Gastrocnemius medialis (tissue), 4 donors: ENCODE measurements around the gene S100G. TPM values are rescaled to one million over a fixed set of nuclear protein-coding genes. Genes with fewer than 3 reads are reported as not detected.

ENCODE experiments used
- ATAC-seq, 2 donors: fragments of 150-250 bp; one replicate each; pipeline ENCODE4 v1.9.1; 2016
- DNase-seq, 2 donors: peaks; one replicate each; pipeline ENCODE4 v3.0.0-alpha.2; 2019
- H3K27ac ChIP-seq, 4 donors: fragments of 200-600 bp; sonication (generic); 1 replicate in 1 of 4; 2 replicates in 3 of 4; pipeline ENCODE4 v1.5.1; 2016 to 2018; ENCODE audit warnings: mild to moderate bottlenecking in 2 of 4, moderate library complexity in 1 of 4
- H3K27me3 ChIP-seq, 3 donors: fragments of 200-600 bp; sonication (generic) in 2 of 3; 1 replicate in 1 of 3; 2 replicates in 2 of 3; pipeline versions ENCODE4 v1.5.1 to v1.6.0; 2016 to 2019; ENCODE audit warnings: mild to moderate bottlenecking in 1 of 3, moderate library complexity in 1 of 3
- H3K36me3 ChIP-seq, 2 donors: fragments of 200-600 bp; sonication (generic) in 1 of 2; one replicate each; pipeline ENCODE4 v1.5.1; 2017 to 2018
- H3K4me1 ChIP-seq, 2 donors: fragments of 200-600 bp; sonication (generic) in 1 of 2; one replicate each; pipeline ENCODE4 v1.5.1; 2016 to 2017; ENCODE audit warnings: mild to moderate bottlenecking in 2 of 2
- H3K4me3 ChIP-seq, 4 donors: fragments of 200-600 bp; sonication (generic) in 3 of 4; 1 replicate in 1 of 4; 2 replicates in 3 of 4; pipeline ENCODE4 v1.5.1; 2016 to 2019; ENCODE audit warnings: mild to moderate bottlenecking in 2 of 4
- H3K9me3 ChIP-seq, 3 donors: fragments of 200-600 bp; sonication (generic) in 2 of 3; 1 replicate in 1 of 3; 2 replicates in 2 of 3; pipeline ENCODE4 v1.5.1; 2016 to 2019
- CTCF ChIP-seq, 5 experiments: fragments of 450-650 bp in 3 of 5; fragments of 200-600 bp in 2 of 5; sonication (generic) in 2 of 5; IDR thresholded peaks in 4 of 5; conservative IDR thresholded peaks in 1 of 5; 1 replicate in 4 of 5; 2 replicates in 1 of 5; pipeline ENCODE4 v1.5.1; 2016 to 2019; ENCODE audit warnings: antibody characterized with exemption in 5 of 5, mild to moderate bottlenecking in 3 of 5, moderate library complexity in 3 of 5
- POLR2A ChIP-seq, 2 donors: fragments of 450-650 bp; IDR thresholded peaks; one replicate each; pipeline ENCODE4 v1.6.1; 2017; ENCODE audit warnings: antibody characterized with exemption in 2 of 2, mild to moderate bottlenecking in 2 of 2, moderate library complexity in 2 of 2
- in situ Hi-C, 4 donors: fragments of 200-750 bp; cut with MboI; loops; one replicate each; pipeline versions ENCODE4 v1.15.0 to v1.8.0; 2017; ENCODE audit warnings: low sequenced_read_pairs in 4 of 4
- intact Hi-C: fragments of 100-400 bp; cut with DNase I; formaldehyde crosslinking; loops from one replicate; pipeline ENCODE4 v1.15.1; 2023; ENCODE audit warnings: low total_unique reads
- total RNA-seq, 4 donors: library from RNA; depleted of rRNA; stranded (reverse); fragments of >200 nt; gene quantifications; one replicate each; pipeline versions ENCODE4 v1.1.0 to v1.2.3, GENCODE V29; 2016

Gene S100G
- total RNA-seq, 4 donors from 2014 or later: not detected

GRCh38 chrX:16639966-16640365, 10.0 kb upstream of the S100G start:
- Histone ChIP-seq H3K4me1 (no peaks in the 10 kb centered on the region), H3K9me3 (no peaks in the 10 kb centered on the region), H3K36me3 (peaks cover 0 to 5% of the 10 kb centered on the region in 2 donors), H3K4me3 (no peak overlapping the region), H3K27me3 (no peaks in the 10 kb centered on the region), H3K27ac (no peak overlapping the region)
- intact Hi-C loops: no loop called here
- ATAC-seq: no peak
- DNase-seq: no peak
- TF ChIP-seq CTCF (IDR thresholded peaks at IDR 0.05 in 4 of 5, conservative IDR thresholded peaks at IDR 0.05 in 1 of 5): no peak
- no peak for TF ChIP-seq POLR2A (IDR thresholded peaks at IDR 0.05)
- in situ Hi-C loops: no loop called here

GRCh38 chrX:16640823-16641222, 9.1 kb upstream of the S100G start:
- peaks cover 0 to 2% of the 10 kb centered on the region in 2 donors for H3K36me3 ChIP-seq
- H3K4me3 ChIP-seq: no peak overlapping the region
- in situ Hi-C loops (no loop called here), intact Hi-C loops (no loop called here)
- no peaks in the 10 kb centered on the region for H3K4me1 ChIP-seq
- ATAC-seq (no peak), DNase-seq (no peak)
- TF ChIP-seq POLR2A (IDR thresholded peaks at IDR 0.05) (no peak), CTCF (IDR thresholded peaks at IDR 0.05 in 4 of 5, conservative IDR thresholded peaks at IDR 0.05 in 1 of 5) (no peak)
- H3K27ac ChIP-seq: no peak overlapping the region
- no peaks in the 10 kb centered on the region for H3K9me3 ChIP-seq
- H3K27me3 ChIP-seq: no peaks in the 10 kb centered on the region

- no peaks in the 10 kb centered on the region for H3K4me1 ChIP-seq
- ATAC-seq (no peak), DNase-seq (no peak)
- no peaks in the 10 kb centered on the region for H3K9me3 ChIP-seq
- peaks cover 0 to 5% (median 0%) of the 10 kb centered on the region in 3 donors for H3K27me3 ChIP-seq
- intact Hi-C loops: no loop called here
- H3K27ac ChIP-seq: no peak overlapping the region
- no peak for TF ChIP-seq POLR2A (IDR thresholded peaks at IDR 0.05)
- no peak for TF ChIP-seq CTCF (IDR thresholded peaks at IDR 0.05 in 4 of 5, conservative IDR thresholded peaks at IDR 0.05 in 1 of 5)
- no peaks in the 10 kb centered on the region for H3K36me3 ChIP-seq
- no peak overlapping the region for H3K4me3 ChIP-seq
- in situ Hi-C loops: no loop called here
These were observed 6.8 kb upstream of the S100G start for GRCh38 chrX:16643176-16643575.

- H3K27ac ChIP-seq: no peak overlapping the region
- no peaks in the 10 kb centered on the region for H3K9me3 ChIP-seq
- DNase-seq: no peak
- H3K36me3 ChIP-seq: no peaks in the 10 kb centered on the region
- H3K4me3 ChIP-seq: no peak overlapping the region
- no peak for ATAC-seq
- H3K4me1 ChIP-seq: no peaks in the 10 kb centered on the region
- H3K27me3 ChIP-seq: peaks cover 0 to 5% (median 0%) of the 10 kb centered on the region in 3 donors
- in situ Hi-C loops: no loop called here
- intact Hi-C loops: no loop called here
- no peak for TF ChIP-seq CTCF (IDR thresholded peaks at IDR 0.05 in 4 of 5, conservative IDR thresholded peaks at IDR 0.05 in 1 of 5)
- TF ChIP-seq POLR2A (IDR thresholded peaks at IDR 0.05): no peak
These were observed 3.4 kb upstream of the S100G start for GRCh38 chrX:16646366-16647138.
